GM18526 (cell line): Measurements from ENCODE around the gene LPP.

Experiments
- POLR2A ChIP-seq: IDR thresholded peaks from 3 replicates; pipeline ENCODE4 v1.6.1; 2011; ENCODE audit not compliant: insufficient read length; ENCODE audit errors: extremely low read depth

Gene LPP

DNA sequence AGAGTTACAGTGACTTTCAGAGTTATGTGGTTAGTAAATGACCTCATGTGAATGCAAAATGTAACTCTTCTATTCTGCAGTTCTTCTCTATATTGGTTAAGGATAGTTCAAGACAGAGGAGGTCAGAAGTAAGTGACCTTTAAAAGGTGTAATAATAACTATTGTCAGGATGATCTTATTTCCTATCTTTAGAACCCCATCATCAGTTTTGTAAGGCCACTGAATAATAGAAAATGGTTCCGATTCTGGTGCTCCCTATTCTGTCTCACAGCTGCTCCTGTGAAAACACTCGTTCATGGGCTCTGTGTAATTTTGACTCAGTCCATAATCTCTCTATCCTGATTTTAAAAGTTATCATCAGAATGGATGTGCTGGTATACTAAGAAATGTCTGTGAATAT, 463.3 kb downstream of the LPP start:
- no peak for TF ChIP-seq POLR2A

DNA sequence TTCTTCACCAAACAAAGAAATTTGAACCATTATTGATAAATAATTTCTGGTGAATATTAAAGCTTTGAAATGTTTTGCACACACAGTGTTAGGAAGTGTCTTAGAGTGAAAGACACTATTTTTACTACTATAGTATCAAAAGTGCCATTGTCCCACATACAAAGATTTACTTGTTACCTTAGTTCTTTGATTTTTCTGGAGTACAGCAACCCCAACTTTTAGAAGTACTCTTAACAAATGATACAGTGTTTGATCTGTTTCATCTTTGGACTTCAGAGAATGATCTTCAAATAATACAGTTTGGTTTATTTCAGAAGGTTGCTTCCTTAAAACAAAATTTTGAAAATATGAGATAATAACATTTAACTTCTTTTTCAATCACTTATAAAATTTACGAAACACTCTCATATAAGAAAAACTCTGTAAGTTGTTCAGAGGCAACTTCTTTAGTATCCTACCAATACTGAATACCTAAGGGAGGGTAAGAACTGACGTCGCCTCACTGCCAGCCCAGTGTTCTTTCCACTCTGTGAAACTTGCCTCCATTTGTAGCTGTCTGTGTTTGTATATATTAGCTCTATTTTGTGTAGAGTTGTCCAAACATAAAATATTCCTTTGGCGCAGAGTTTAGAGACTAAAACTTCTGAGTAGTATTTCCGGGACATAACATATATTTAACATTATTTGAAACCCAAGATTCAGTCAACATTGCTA, 464.2 kb downstream of the LPP start:
- TF ChIP-seq POLR2A = no peak

DNA sequence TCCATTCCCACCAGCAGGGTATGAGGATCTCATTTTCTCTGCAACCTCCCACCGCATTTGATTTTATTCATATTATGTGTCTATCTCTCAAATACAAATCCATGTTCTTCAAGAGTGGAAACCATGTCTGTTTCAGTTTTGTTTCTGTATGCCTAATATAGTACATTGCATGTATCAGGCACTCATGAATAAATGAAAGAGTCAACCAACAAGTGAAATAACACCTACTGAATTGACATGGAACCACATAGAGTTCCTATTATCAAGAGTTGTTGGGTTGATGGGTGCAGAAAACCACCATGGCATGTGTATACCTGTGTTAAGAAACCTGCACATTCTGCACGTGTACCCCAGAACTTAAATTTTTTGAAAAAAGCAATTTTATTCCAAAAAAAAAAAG, 466.8 kb downstream of the LPP start:
- TF ChIP-seq POLR2A = no peak

DNA sequence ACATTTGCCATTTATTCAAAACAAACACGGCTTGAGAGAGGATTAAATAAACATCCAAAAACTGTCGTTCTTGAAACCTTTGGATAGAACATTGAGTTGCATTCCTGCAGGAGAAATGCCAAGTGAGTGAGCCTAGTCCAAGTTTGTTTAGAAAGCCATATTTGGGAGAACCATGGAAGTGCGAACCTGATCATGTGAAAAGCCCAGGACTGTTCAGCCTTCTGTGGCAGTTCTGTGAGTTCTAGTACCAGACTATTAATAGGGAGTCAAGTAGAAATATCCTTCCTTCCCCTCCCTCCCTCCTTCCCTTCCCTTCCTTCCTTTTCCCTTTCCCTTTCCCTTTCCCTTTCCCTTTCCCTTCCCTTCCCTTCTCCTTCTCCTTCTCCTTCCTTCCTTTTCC, 470.4 kb downstream of the LPP start:
- TF ChIP-seq POLR2A = no peak

DNA sequence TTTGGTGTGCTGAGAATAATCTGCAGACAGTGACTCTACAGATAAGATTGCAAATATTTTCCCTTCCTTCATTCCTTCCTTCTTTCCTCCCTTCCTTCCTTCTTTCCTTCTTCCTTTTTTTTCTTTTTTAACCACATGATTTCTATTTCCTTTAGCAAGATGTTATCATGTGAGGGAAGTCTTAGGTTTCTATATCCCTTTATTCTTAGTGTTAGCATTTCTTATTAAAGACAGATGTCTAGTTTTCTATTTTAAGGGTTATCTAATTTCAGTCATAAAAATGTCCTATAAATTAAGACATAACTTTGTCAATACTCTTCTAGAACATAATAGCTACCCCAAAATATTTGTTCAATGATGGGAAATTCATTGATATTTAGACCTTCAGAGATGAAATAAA, 470.9 kb downstream of the LPP start:
- no peak for TF ChIP-seq POLR2A

DNA sequence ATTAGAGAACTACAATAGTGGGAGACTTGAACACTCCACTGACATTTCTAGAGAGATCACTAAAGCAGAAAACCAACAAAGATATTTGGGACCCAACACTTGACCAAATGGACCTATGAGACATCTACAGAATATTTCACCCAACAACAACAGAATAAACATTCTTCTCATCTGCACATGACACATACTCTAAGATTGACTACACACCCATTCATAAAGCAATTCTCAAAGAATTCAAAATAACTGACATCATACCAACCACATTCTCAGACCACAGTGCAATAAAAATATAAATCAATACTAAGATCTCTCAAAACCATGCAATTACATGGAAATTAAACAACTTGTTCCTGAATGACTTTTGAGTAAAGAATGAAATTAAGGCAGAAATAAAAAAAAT, 473.7 kb downstream of the LPP start:
- no peak for TF ChIP-seq POLR2A

DNA sequence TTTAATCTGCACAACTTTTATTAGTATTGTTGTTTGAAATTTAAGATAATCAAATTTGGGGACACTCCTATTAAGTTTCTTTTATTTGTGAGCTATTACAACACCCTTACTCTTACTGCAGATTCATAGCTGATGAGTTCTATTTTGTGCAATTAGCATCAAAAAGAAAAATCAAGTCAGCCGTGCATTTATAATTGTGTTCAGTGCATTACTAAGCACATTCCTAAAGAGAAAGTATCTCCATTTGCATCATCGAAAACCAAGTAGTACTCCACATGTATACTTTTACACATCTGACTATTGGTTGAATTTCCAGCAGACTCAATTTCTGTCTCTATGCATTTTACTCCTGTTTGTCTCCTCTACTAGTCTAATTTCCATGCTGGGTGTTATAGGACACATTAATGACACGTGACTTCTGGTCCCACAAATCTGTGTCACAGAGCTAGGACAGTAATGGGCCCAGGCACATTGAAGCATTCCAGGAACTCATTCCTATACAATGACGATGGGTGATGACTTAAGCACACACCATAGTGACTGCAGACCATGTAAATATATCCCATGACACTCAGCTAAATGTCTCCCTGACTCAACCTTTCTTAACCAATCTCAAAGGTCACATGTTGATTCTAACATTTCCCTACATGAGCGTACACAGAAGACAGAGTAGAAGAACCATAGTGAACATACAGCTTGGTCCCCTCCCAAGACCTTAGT, 477.5 kb downstream of the LPP start:
- TF ChIP-seq POLR2A = no peak

DNA sequence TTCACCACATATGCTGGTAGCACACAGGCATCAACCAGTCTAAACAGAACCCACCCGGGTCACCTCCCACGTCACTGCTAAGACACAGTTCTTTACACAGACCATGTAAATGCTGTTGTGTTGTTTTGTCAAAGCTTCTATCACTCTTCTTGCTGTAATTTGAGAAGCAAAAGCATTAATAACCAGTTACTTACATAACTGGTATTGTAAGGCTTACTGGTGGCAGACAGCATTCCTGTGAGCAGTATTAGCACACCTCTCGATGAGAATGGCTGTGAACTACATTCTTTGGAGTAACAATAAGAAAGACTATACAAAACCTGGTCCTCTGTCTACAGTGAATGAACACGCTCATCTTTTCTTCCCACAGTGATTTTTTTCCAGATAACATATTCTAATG, 479.2 kb downstream of the LPP start:
- no peak for TF ChIP-seq POLR2A

DNA sequence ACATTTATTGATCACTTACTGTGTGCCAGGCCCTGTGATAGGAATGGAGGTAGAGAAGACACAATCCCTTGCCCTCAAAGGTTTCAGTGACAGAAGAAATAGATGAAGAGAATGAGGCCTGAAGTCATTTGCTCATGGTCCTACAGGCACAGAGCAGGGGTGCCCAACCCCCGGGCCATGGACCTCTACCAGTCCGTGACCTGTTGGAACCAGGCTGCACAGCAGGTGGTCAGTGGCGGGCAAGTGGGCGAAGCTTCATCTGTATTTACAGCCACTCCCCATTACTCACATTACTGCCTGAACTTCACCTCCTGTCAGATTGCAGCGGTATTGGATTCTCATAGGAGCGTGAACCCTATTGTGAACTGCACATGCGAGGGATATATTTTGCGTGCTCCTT, 480.3 kb downstream of the LPP start:
- no peak for TF ChIP-seq POLR2A

DNA sequence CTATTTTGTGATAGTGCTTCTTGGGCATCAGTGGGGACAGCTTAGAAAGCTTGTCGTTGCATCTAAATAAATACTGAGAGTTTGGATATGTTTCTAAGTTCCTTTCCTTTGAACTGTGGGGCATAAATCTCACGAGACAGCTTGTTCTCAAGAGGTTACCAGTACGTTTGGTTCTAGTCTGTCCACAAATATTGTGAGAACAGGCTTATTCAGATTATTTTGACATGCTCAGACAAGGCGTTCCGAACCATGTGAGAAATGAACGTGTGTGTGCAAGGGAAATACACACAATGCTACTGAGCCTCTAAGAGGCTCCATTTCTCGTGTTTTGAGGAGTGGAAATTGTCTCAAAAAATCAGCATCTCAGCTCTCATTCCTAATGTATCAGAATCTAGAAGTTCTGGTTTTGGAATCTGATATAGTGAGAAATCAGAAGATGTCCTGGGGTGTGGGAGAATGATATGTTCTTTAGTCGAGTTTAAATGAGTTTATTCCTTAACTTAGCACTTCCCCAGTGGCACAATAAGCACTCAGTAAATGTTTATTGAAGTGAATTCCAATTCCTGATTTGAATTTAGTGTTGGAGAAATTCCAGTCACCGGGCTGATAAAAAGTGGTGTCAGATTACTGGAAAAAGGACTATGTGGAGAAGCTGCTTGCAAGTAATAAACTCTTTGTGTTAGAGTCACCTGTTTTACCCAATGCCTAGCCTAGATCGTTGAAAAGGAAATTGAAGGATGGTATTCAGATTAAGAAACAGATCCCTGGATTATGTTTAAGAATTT, 481.5 kb downstream of the LPP start:
- no peak for TF ChIP-seq POLR2A

DNA sequence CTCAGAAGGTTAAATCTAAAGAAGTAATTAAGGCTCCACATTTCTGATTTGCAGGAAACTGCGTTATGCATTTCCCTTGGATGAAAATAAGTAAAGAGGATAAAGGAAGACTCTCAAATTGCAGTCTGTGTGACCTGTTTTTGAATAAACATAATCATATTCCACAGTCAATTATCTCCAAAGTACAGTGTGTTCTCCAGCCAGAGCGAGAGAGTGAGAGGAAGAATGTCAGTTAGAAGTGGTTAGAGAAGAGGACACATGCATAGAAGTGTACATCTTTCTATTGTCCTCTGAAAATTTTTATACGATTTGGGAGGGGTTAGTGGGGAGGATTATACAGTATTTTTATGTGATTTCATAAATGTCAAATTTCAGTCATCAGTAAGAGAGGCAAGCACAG, 487.1 kb downstream of the LPP start:
- no peak for TF ChIP-seq POLR2A

DNA sequence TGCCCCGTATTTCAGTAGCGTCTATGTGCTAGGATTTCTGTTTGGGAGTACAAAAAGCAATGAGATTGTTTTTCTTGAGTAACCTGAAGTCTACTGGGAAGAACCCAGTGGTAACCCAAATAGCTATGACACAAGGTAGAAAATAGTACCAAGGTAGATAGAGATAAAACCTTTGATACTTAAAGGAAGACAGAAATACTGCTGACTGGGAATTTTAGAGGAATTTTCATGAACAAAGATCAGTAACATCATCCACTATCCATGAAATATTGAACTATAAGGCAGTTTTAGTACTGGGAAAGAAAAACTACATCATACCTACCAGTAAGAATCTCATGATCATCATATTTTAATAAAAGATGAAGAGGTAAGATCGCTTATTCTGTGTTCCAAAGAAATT, 489.8 kb downstream of the LPP start:
- TF ChIP-seq POLR2A = no peak

DNA sequence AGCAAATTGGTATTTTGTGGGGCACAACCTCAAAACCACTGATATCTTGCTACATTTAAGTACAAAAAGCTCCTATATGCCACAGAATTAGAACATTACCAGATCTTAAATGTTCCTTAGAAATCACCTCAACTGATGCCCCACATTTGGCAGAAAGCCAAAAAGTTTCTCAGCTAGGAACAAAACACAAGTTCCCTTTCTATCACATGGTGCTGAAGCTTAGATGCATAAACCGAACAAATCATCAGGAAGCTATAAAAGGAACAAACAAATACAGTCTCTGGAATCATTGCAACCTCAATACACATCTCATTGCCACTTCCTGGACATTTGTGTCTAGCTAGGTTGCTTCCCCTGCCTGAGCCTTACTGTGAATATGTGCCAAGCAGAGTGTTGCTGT, 492.6 kb downstream of the LPP start:
- no peak for TF ChIP-seq POLR2A

DNA sequence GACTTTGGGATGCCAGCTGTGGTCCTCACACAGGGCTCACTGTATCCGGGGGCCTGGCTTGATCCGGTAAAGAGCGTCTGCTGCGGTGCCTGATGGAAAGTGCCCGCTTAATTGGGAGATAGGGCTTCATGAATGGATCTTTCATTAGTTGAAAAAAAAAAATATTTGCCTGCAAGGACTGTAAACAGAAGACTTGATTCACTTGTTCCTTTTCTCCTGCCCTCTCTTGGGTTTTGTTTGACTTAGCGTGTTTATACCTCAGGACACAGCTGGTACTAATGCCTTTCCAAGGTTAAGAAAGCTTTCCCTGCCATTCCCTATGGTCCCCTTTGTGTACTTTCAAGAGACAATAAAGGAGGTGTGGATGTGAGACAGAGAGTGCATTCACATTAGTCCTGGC, 493.3 kb downstream of the LPP start:
- TF ChIP-seq POLR2A = no peak

DNA sequence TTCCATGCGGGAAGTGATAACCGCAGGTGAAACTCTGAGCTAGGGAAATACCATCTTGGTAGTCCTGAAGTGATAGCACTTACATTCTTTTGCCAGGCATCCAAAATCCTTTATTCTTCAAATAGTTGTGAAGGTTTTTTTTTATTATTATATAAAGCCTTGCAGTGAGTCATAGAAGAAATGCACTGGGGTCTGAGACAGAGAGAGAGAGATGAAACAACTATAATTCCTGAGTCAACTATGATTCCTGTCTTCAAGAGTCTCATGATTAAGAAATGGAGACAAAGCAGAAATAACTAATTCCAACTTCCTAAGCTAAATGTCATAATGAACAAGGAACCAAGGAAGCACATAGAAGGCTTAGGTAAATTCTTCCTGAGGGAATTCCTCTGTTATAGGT, 495.6 kb downstream of the LPP start:
- TF ChIP-seq POLR2A = no peak
